Vagina (tissue), 2 donors: ENCODE data around the gene BCAS3.

ENCODE experiments used
- POLR2A ChIP-seq, 2 donors: fragments of 450-650 bp; IDR thresholded peaks; one replicate each; pipeline ENCODE4 v1.6.1; 2017; ENCODE audit warnings: antibody characterized with exemption in 2 of 2, mild to moderate bottlenecking in 2 of 2, moderate library complexity in 2 of 2
- TF ChIP-seq, protein P1 (sequence below), 3 experiments: fragments of 450-650 bp in 2 of 3; fragments of 200-600 bp in 1 of 3; sonication (generic) in 1 of 3; IDR thresholded peaks; one replicate each; pipeline ENCODE4 v1.5.1; 2017 to 2019; ENCODE audit warnings: antibody characterized with exemption in 3 of 3, mild to moderate bottlenecking in 2 of 3, moderate library complexity in 2 of 3

DNA sequence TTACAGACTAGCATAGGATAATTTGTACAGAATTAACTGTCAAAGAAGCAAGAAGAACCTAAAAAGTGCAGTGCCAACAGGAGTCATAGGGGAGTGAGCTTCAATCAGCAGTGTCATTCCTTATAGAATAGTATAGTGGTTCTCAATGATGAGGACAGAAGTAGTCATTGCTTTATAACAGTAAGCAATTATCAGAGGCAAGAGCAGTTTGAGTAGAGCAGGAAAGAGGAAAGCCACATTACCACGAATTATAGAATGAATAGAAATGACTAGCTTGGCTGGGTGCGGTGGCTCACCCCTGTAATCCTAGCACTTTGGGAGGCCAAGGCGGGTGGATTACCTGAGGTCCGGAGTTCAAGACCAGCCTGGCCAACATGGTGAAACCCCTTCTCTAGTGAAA lies 512.3 kb downstream of the BCAS3 start:
- TF ChIP-seq POLR2A (IDR thresholded peaks at IDR 0.05) = no peak
- TF ChIP-seq, protein P1, sequence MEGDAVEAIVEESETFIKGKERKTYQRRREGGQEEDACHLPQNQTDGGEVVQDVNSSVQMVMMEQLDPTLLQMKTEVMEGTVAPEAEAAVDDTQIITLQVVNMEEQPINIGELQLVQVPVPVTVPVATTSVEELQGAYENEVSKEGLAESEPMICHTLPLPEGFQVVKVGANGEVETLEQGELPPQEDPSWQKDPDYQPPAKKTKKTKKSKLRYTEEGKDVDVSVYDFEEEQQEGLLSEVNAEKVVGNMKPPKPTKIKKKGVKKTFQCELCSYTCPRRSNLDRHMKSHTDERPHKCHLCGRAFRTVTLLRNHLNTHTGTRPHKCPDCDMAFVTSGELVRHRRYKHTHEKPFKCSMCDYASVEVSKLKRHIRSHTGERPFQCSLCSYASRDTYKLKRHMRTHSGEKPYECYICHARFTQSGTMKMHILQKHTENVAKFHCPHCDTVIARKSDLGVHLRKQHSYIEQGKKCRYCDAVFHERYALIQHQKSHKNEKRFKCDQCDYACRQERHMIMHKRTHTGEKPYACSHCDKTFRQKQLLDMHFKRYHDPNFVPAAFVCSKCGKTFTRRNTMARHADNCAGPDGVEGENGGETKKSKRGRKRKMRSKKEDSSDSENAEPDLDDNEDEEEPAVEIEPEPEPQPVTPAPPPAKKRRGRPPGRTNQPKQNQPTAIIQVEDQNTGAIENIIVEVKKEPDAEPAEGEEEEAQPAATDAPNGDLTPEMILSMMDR (IDR thresholded peaks at IDR 0.05) = no peak
